Activated T-helper 2 cell treated with anti-CD3 and anti-CD28 coated beads, Interferon-gamma antibody, Interleukin-2, Interleukin-4, amounts not matched to agents 10 μg/mL and 5 μg/mL and 100 μg/mL, durations not matched to agents 14 hours and 24 hours and 36 hours (primary cell): ENCODE results near the gene RHOBTB1. TPM values are rescaled to one million over a fixed set of nuclear protein-coding genes. Genes with fewer than 3 reads are reported as not detected.

Experiments used
- DNase-seq: peaks from one replicate; pipeline ENCODE4 v3.0.0; 2021; ENCODE audit warnings: low spot score
- H3K27ac Mint-ChIP-seq: one replicate; pipeline ENCODE4 v1.8.0; 2021; ENCODE audit warnings: mixed read lengths
- H3K27me3 Mint-ChIP-seq: one replicate; pipeline ENCODE4 v1.8.0; 2021; ENCODE audit warnings: low read depth, mixed read lengths
- H3K36me3 Mint-ChIP-seq: one replicate; pipeline ENCODE4 v1.8.0; 2021; ENCODE audit warnings: low read depth, mixed read lengths
- H3K4me1 Mint-ChIP-seq: one replicate; pipeline ENCODE4 v1.8.0; 2021; ENCODE audit warnings: low read depth, mixed read lengths
- H3K4me3 Mint-ChIP-seq: one replicate; pipeline ENCODE4 v1.8.0; 2021; ENCODE audit warnings: low read depth, mild to moderate bottlenecking, moderate library complexity, mixed read lengths
- H3K9me3 Mint-ChIP-seq: one replicate; pipeline ENCODE4 v1.8.0; 2021; ENCODE audit warnings: mixed read lengths
- intact Hi-C: fragments of 100-400 bp; cut with micrococcal nuclease; formaldehyde crosslinking; loops from one replicate; pipeline ENCODE4 v1.15.1; 2023
- total RNA-seq: library from RNA; stranded (reverse); gene quantifications from 2 replicates; pipeline ENCODE4 v1.2.3, GENCODE V29; 2022

Gene RHOBTB1
- total RNA-seq, 1 donor from 2014 or later = 0.30 TPM

- H3K27me3 Mint-ChIP-seq = no peaks in the 10 kb centered on the region
- no peaks in the 10 kb centered on the region for H3K36me3 Mint-ChIP-seq
- no peaks in the 10 kb centered on the region for H3K9me3 Mint-ChIP-seq
- no peak overlapping the region for H3K4me3 Mint-ChIP-seq
- intact Hi-C loops = no loop called here
- no peak for DNase-seq
- H3K4me1 Mint-ChIP-seq = peaks cover 8% of the 10 kb centered on the region
- no peak overlapping the region for H3K27ac Mint-ChIP-seq
Measured at GRCh38 chr10:60906411-60906810, 37.6 kb downstream of the RHOBTB1 start.

- Mint-ChIP-seq H3K27me3 (no peaks in the 10 kb centered on the region), H3K4me1 (peaks cover 3% of the 10 kb centered on the region), H3K4me3 (no peak overlapping the region), H3K36me3 (no peaks in the 10 kb centered on the region), H3K27ac (no peak overlapping the region), H3K9me3 (no peaks in the 10 kb centered on the region)
- intact Hi-C loops = no loop called here
- no peak for DNase-seq
Measured at GRCh38 chr10:60905580-60905979, 38.4 kb downstream of the RHOBTB1 start.

DNA sequence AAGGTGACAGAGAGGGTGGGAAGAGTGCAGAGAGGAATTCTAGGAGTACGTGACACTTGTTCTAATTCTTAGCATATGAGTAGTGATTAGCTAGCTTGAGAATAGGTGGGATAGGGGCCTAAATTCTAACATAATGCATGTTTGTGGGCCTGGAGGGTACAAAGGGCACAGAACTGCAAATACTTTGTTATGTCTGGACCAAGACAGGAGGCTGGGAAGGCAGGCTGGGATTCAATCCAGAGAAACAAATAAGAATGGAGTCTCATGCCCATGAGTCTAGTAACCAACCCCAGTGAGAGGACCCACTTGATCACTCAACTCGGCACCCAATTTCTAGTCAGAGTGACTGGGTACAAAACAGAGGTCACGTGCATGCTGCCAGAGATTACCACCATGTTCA is 40.9 kb downstream of the RHOBTB1 start:
- DNase-seq = no peak
- no peaks in the 10 kb centered on the region for H3K9me3 Mint-ChIP-seq
- intact Hi-C loops = no loop called here
- no peak overlapping the region for H3K27ac Mint-ChIP-seq
- no peaks in the 10 kb centered on the region for H3K4me1 Mint-ChIP-seq
- no peaks in the 10 kb centered on the region for H3K36me3 Mint-ChIP-seq
- no peak overlapping the region for H3K4me3 Mint-ChIP-seq
- no peaks in the 10 kb centered on the region for H3K27me3 Mint-ChIP-seq

- Mint-ChIP-seq H3K27me3 (peaks cover 3% of the 10 kb centered on the region), H3K9me3 (no peaks in the 10 kb centered on the region), H3K4me1 (no peaks in the 10 kb centered on the region), H3K4me3 (no peak overlapping the region), H3K27ac (no peak overlapping the region), H3K36me3 (no peaks in the 10 kb centered on the region)
- intact Hi-C loops = no loop called here
- DNase-seq = no peak
Measured at GRCh38 chr10:60901561-60902235, 42.3 kb downstream of the RHOBTB1 start.

DNA sequence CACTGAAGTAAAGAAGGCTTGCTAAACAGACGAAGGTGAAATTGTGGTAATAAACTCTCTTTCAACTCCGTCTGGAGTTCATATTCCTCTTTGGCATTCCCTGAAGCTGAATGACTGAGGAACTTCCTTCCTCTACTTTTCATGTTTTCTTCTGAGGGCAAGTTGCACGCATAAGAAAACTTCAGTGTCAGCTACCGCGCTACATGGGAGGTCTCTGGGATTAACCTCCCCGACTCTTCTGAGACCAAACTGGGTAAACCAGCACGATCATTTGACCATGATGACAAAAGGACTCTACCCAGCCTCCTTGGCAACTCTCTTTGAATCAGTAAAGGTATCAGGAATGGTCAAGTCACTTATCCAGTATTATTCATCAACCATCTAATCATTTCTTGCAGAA is 44.7 kb downstream of the RHOBTB1 start:
- no peak overlapping the region for H3K4me3 Mint-ChIP-seq
- H3K27me3 Mint-ChIP-seq = peaks cover 8% of the 10 kb centered on the region
- no peak for DNase-seq
- intact Hi-C loops = no loop called here
- H3K9me3 Mint-ChIP-seq = no peaks in the 10 kb centered on the region
- no peak overlapping the region for H3K27ac Mint-ChIP-seq
- H3K36me3 Mint-ChIP-seq = no peaks in the 10 kb centered on the region
- no peaks in the 10 kb centered on the region for H3K4me1 Mint-ChIP-seq

DNA sequence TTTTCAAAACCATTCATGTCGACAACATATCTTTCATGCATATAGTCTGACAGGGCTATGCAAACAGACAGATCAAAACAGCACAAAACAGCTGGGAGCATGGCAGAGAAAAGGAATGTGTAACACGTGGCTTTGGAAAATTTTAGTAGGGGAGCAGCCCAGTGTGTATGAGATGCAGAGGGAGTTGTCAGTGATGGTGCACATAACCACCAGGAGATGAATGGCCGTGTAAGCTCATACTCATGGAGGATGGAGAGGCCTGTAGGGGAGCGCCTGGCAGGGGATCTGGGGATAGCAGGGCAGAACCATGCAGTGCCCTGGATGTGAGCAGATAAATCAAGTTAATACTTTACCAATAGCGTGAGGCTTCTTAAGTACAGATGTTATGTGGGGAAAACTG is 45.7 kb downstream of the RHOBTB1 start:
- Mint-ChIP-seq H3K36me3 (no peaks in the 10 kb centered on the region), H3K4me3 (no peak overlapping the region), H3K4me1 (no peaks in the 10 kb centered on the region), H3K9me3 (no peaks in the 10 kb centered on the region), H3K27me3 (peaks cover 13% of the 10 kb centered on the region), H3K27ac (no peak overlapping the region)
- intact Hi-C loops = no loop called here
- no peak for DNase-seq

GRCh38 chr10:60896810-60897209 is 47.2 kb downstream of the RHOBTB1 start:
- DNase-seq = no peak

GRCh38 chr10:60896033-60896432 is 48.0 kb downstream of the RHOBTB1 start:
- H3K27me3 Mint-ChIP-seq = peaks cover 17% of the 10 kb centered on the region
- no peaks in the 10 kb centered on the region for H3K9me3 Mint-ChIP-seq
- no peaks in the 10 kb centered on the region for H3K4me1 Mint-ChIP-seq
- no peak overlapping the region for H3K4me3 Mint-ChIP-seq
- no peak for DNase-seq
- no peaks in the 10 kb centered on the region for H3K36me3 Mint-ChIP-seq
- intact Hi-C loops = no loop called here
- no peak overlapping the region for H3K27ac Mint-ChIP-seq

More at GRCh38 chr10:60896810-60897209, 47.2 kb downstream of the RHOBTB1 start:
- peaks cover 17% of the 10 kb centered on the region for H3K27me3 Mint-ChIP-seq
- H3K4me3 Mint-ChIP-seq = no peak overlapping the region
- no peaks in the 10 kb centered on the region for H3K9me3 Mint-ChIP-seq
- no peaks in the 10 kb centered on the region for H3K4me1 Mint-ChIP-seq
- intact Hi-C loops = no loop called here
- H3K36me3 Mint-ChIP-seq = no peaks in the 10 kb centered on the region
- no peak overlapping the region for H3K27ac Mint-ChIP-seq

DNA sequence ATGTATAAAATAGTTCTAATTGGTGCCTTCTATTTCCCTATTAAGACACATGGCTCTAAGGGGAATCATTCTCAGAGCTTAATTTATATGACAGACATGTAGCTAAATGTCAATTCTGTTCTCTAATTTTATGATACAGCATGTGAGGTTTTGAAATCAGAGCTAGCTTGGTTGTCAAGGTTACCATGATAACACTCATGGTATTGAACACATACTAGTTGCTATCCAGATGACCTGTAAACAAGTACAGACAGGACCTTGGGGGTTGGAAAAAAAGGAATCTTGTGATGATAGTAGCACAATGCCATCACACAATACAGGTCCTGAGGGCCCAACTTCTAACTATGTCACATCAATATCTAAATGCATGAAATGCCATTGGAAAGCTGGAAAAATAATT is 49.2 kb downstream of the RHOBTB1 start:
- Mint-ChIP-seq H3K4me1 (no peaks in the 10 kb centered on the region), H3K9me3 (no peaks in the 10 kb centered on the region), H3K36me3 (no peaks in the 10 kb centered on the region), H3K27ac (no peak overlapping the region), H3K27me3 (peaks cover 17% of the 10 kb centered on the region), H3K4me3 (no peak overlapping the region)
- intact Hi-C loops = no loop called here
- no peak for DNase-seq

GRCh38 chr10:60893231-60893630 is 50.8 kb downstream of the RHOBTB1 start:
- DNase-seq = no peak
- Mint-ChIP-seq H3K4me3 (no peak overlapping the region), H3K9me3 (no peaks in the 10 kb centered on the region), H3K27ac (no peak overlapping the region), H3K36me3 (no peaks in the 10 kb centered on the region), H3K4me1 (no peaks in the 10 kb centered on the region), H3K27me3 (peaks cover 17% of the 10 kb centered on the region)
- intact Hi-C loops = no loop called here

- Mint-ChIP-seq H3K27me3 (peaks cover 17% of the 10 kb centered on the region), H3K9me3 (no peaks in the 10 kb centered on the region), H3K4me3 (no peak overlapping the region), H3K27ac (no peak overlapping the region), H3K4me1 (no peaks in the 10 kb centered on the region), H3K36me3 (no peaks in the 10 kb centered on the region)
- intact Hi-C loops = no loop called here
- no peak for DNase-seq
Measured at GRCh38 chr10:60892571-60892970, 51.4 kb downstream of the RHOBTB1 start.

- peaks cover 8% of the 10 kb centered on the region for H3K27me3 Mint-ChIP-seq
- no peaks in the 10 kb centered on the region for H3K4me1 Mint-ChIP-seq
- H3K9me3 Mint-ChIP-seq = no peaks in the 10 kb centered on the region
- no peak overlapping the region for H3K4me3 Mint-ChIP-seq
- intact Hi-C loops = no loop called here
- DNase-seq = no peak
- H3K36me3 Mint-ChIP-seq = no peaks in the 10 kb centered on the region
- no peak overlapping the region for H3K27ac Mint-ChIP-seq
Measured at GRCh38 chr10:60890811-60891210, 53.2 kb downstream of the RHOBTB1 start.

DNA sequence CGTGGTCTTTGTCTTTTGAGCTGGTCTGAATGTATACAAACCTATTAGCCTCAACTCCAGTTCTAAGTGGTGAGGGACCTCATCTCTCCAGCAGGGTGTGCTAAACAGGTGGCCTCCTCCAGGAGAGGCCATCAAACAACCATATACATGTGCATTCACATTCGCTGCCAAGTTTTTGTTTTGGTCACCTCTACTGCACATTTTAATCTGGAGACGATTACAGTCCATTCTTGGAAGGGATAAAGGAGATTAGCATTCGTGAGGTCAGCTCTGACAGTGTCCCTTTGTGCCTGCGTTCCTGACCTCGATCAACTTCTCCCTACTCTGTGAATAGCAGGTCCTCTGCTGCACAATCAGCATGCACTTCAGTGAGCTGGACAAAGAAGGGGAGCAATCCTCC is 60.8 kb downstream of the RHOBTB1 start:
- Mint-ChIP-seq H3K27ac (no peak overlapping the region), H3K27me3 (no peaks in the 10 kb centered on the region), H3K4me3 (no peak overlapping the region), H3K36me3 (no peaks in the 10 kb centered on the region), H3K9me3 (no peaks in the 10 kb centered on the region), H3K4me1 (no peaks in the 10 kb centered on the region)
- DNase-seq = no peak
- intact Hi-C loops = loop anchor here (2.0 kb wide), 1 partner anchor 82 kb away; no protein-coding TSS in a partner anchor

GRCh38 chr10:60878224-60878623 is 65.8 kb downstream of the RHOBTB1 start:
- Mint-ChIP-seq H3K36me3 (no peaks in the 10 kb centered on the region), H3K4me3 (no peak overlapping the region), H3K4me1 (no peaks in the 10 kb centered on the region), H3K9me3 (no peaks in the 10 kb centered on the region), H3K27me3 (peaks cover 4% of the 10 kb centered on the region), H3K27ac (no peak overlapping the region)
- intact Hi-C loops = no loop called here
- DNase-seq = no peak
